ENCODE data around the gene PCBP3.

PCBP3 gene

GRCh38 chr21:45898781-45899180 is 255.3 kb downstream of the PCBP3 start:
- no peaks in the 10 kb centered on the region for H3K9me3 Mint-ChIP-seq
- H3K27me3 Mint-ChIP-seq = no peaks in the 10 kb centered on the region
- no peak overlapping the region for H3K27ac Mint-ChIP-seq
- no peaks in the 10 kb centered on the region for H3K4me1 Mint-ChIP-seq
- DNase-seq = no peak
- ATAC-seq = no peak
- no peak overlapping the region for H3K4me3 Mint-ChIP-seq

- no peak overlapping the region for H3K4me3 Mint-ChIP-seq
- ATAC-seq (no peak), DNase-seq (no peak)
- no peak overlapping the region for H3K27ac Mint-ChIP-seq
- H3K27me3 Mint-ChIP-seq = no peaks in the 10 kb centered on the region
- H3K9me3 Mint-ChIP-seq = no peaks in the 10 kb centered on the region
- no peaks in the 10 kb centered on the region for H3K4me1 Mint-ChIP-seq
Observed at GRCh38 chr21:45899317-45900033, 255.9 kb downstream of the PCBP3 start.

GRCh38 chr21:45900034-45900868 is 256.7 kb downstream of the PCBP3 start:
- Mint-ChIP-seq H3K27ac (no peak overlapping the region), H3K4me3 (no peak overlapping the region)

GRCh38 chr21:45901061-45901690 is 257.7 kb downstream of the PCBP3 start:
- H3K4me1 Mint-ChIP-seq = no peaks in the 10 kb centered on the region
- no peak overlapping the region for H3K4me3 Mint-ChIP-seq
- H3K9me3 Mint-ChIP-seq = no peaks in the 10 kb centered on the region
- DNase-seq = no peak
- no peaks in the 10 kb centered on the region for H3K27me3 Mint-ChIP-seq
- no peak for ATAC-seq
- H3K27ac Mint-ChIP-seq = peak overlapping the region in 1 of 2 donors; percentile 4

More at GRCh38 chr21:45900034-45900868, 256.7 kb downstream of the PCBP3 start:
- no peak for ATAC-seq
- DNase-seq = no peak
- no peaks in the 10 kb centered on the region for H3K4me1 Mint-ChIP-seq
- no peaks in the 10 kb centered on the region for H3K27me3 Mint-ChIP-seq
- H3K9me3 Mint-ChIP-seq = no peaks in the 10 kb centered on the region

- no peak for DNase-seq
- no peaks in the 10 kb centered on the region for H3K4me1 Mint-ChIP-seq
- ATAC-seq = no peak
- H3K27ac Mint-ChIP-seq = no peak overlapping the region
- no peaks in the 10 kb centered on the region for H3K27me3 Mint-ChIP-seq
- H3K4me3 Mint-ChIP-seq = no peak overlapping the region
- no peaks in the 10 kb centered on the region for H3K9me3 Mint-ChIP-seq
Observed at GRCh38 chr21:45902292-45902995, 258.9 kb downstream of the PCBP3 start.

GRCh38 chr21:45905196-45905595 is 261.7 kb downstream of the PCBP3 start:
- Mint-ChIP-seq H3K27me3 (no peaks in the 10 kb centered on the region), H3K4me3 (no peak overlapping the region), H3K27ac (no peak overlapping the region), H3K9me3 (no peaks in the 10 kb centered on the region), H3K4me1 (no peaks in the 10 kb centered on the region)
- DNase-seq (no peak), ATAC-seq (no peak)

GRCh38 chr21:45906196-45906805 is 262.8 kb downstream of the PCBP3 start:
- ATAC-seq (no peak), DNase-seq (no peak)
- no peaks in the 10 kb centered on the region for H3K27me3 Mint-ChIP-seq
- no peaks in the 10 kb centered on the region for H3K4me1 Mint-ChIP-seq
- no peak overlapping the region for H3K27ac Mint-ChIP-seq
- no peaks in the 10 kb centered on the region for H3K9me3 Mint-ChIP-seq
- no peak overlapping the region for H3K4me3 Mint-ChIP-seq

- Mint-ChIP-seq H3K4me1 (no peaks in the 10 kb centered on the region), H3K27ac (no peak overlapping the region)
- no peak for DNase-seq
Observed at GRCh38 chr21:45906859-45907258, 263.3 kb downstream of the PCBP3 start.

GRCh38 chr21:45908536-45909237 is 265.2 kb downstream of the PCBP3 start:
- no peak overlapping the region for H3K4me3 Mint-ChIP-seq
- no peaks in the 10 kb centered on the region for H3K9me3 Mint-ChIP-seq
- no peak overlapping the region for H3K27ac Mint-ChIP-seq
- ATAC-seq (no peak), DNase-seq (no peak)
- no peaks in the 10 kb centered on the region for H3K27me3 Mint-ChIP-seq
- no peaks in the 10 kb centered on the region for H3K4me1 Mint-ChIP-seq

More at GRCh38 chr21:45906859-45907258, 263.3 kb downstream of the PCBP3 start:
- Mint-ChIP-seq H3K27me3 (no peaks in the 10 kb centered on the region), H3K4me3 (no peak overlapping the region), H3K9me3 (no peaks in the 10 kb centered on the region)
- no peak for ATAC-seq

GRCh38 chr21:45909238-45909988 is 265.9 kb downstream of the PCBP3 start:
- Mint-ChIP-seq H3K27ac (no peak overlapping the region), H3K27me3 (no peaks in the 10 kb centered on the region), H3K9me3 (no peaks in the 10 kb centered on the region), H3K4me3 (no peak overlapping the region), H3K4me1 (no peaks in the 10 kb centered on the region)
- no peak for DNase-seq
- no peak for ATAC-seq

GRCh38 chr21:45910155-45910547 is 266.6 kb downstream of the PCBP3 start:
- H3K27ac Mint-ChIP-seq = no peak overlapping the region
- no peak overlapping the region for H3K4me3 Mint-ChIP-seq
- no peaks in the 10 kb centered on the region for H3K9me3 Mint-ChIP-seq
- H3K27me3 Mint-ChIP-seq = no peaks in the 10 kb centered on the region
- DNase-seq = no peak
- peak; percentile 38 for ATAC-seq
- peaks cover 4% of the 10 kb centered on the region for H3K4me1 Mint-ChIP-seq

- Mint-ChIP-seq H3K9me3 (no peaks in the 10 kb centered on the region), H3K27me3 (no peaks in the 10 kb centered on the region), H3K4me3 (no peak overlapping the region), H3K27ac (peak overlapping the region in 1 of 2 donors; percentile 87), H3K4me1 (peaks cover 10% of the 10 kb centered on the region)
- DNase-seq = no peak
- ATAC-seq = no peak
Observed at GRCh38 chr21:45910548-45911221, 267.2 kb downstream of the PCBP3 start.

GRCh38 chr21:45911806-45912325 is 268.3 kb downstream of the PCBP3 start:
- peaks cover 20% of the 10 kb centered on the region for H3K4me1 Mint-ChIP-seq
- ATAC-seq = no peak
- DNase-seq = no peak
- peak overlapping the region; percentile 19 for H3K27ac Mint-ChIP-seq
- no peak overlapping the region for H3K4me3 Mint-ChIP-seq
- H3K27me3 Mint-ChIP-seq = no peaks in the 10 kb centered on the region
- no peaks in the 10 kb centered on the region for H3K9me3 Mint-ChIP-seq

All from stimulated activated naive CD8-positive, alpha-beta T cell treated with anti-CD3 and anti-CD28 coated beads, Interleukin-15, amount 100 ng/mL, for 72 hours (primary cell).